GM12872 (cell line): ENCODE data around the gene COLEC12.

ENCODE experiments used
- CTCF ChIP-seq: IDR thresholded peaks from 3 replicates; pipeline ENCODE4 v1.5.1; 2011; ENCODE audit warnings: low read depth, mild to moderate bottlenecking, low read length, moderate library complexity; ENCODE audit not compliant: insufficient read depth

The COLEC12 gene

GRCh38 chr18:395456-396250, 104.8 kb downstream of the COLEC12 start:
- no peak for TF ChIP-seq CTCF

GRCh38 chr18:394987-395362, 105.5 kb downstream of the COLEC12 start:
- no peak for TF ChIP-seq CTCF

GRCh38 chr18:394262-394986, 106.1 kb downstream of the COLEC12 start:
- no peak for TF ChIP-seq CTCF

GRCh38 chr18:393574-393957, 106.9 kb downstream of the COLEC12 start:
- TF ChIP-seq CTCF: no peak

GRCh38 chr18:392928-393573, 107.5 kb downstream of the COLEC12 start:
- TF ChIP-seq CTCF: no peak

GRCh38 chr18:390741-391478, 109.6 kb downstream of the COLEC12 start:
- no peak for TF ChIP-seq CTCF
